HG02623 (cell line): ENCODE results near the gene EEF2K.
"Not testable (repeated sequence)": the region's sequence is repeated elsewhere in the genome, so short reads cannot be mapped to it uniquely, and the experiment has no call there.

ENCODE experiments used
- ATAC-seq: cut with Tn5 transposase; IDR thresholded peaks from one replicate; pipeline ENCODE4 v1.9.1; 2021; ENCODE audit warnings: moderate library complexity; ENCODE audit not compliant: unreplicated experiment

EEF2K gene

GRCh38 chr16:22189473-22190080, 16.5 kb upstream of the EEF2K start:
- no peak for ATAC-seq

GRCh38 chr16:22190081-22190775, 15.8 kb upstream of the EEF2K start:
- peak; percentile 49 for ATAC-seq

- peak; percentile 35 for ATAC-seq
Measured at GRCh38 chr16:22190776-22191531, 15.1 kb upstream of the EEF2K start.

GRCh38 chr16:22191532-22192260, 14.4 kb upstream of the EEF2K start:
- no peak for ATAC-seq

GRCh38 chr16:22192261-22193062, 13.6 kb upstream of the EEF2K start:
- no peak for ATAC-seq

- ATAC-seq, result no peak
Measured at GRCh38 chr16:22193063-22193411, 13.0 kb upstream of the EEF2K start.

GRCh38 chr16:22194707-22195444, 11.2 kb upstream of the EEF2K start:
- no peak for ATAC-seq

- no peak for ATAC-seq
Measured at GRCh38 chr16:22195445-22195694, 10.7 kb upstream of the EEF2K start.

- ATAC-seq, result peak; percentile 20
Measured at GRCh38 chr16:22195695-22196558, 10.2 kb upstream of the EEF2K start.

GRCh38 chr16:22196559-22197168, 9.4 kb upstream of the EEF2K start:
- ATAC-seq, result not testable (repeated sequence)

GRCh38 chr16:22198547-22199293, 7.4 kb upstream of the EEF2K start:
- ATAC-seq, result no peak

- no peak for ATAC-seq
Measured at GRCh38 chr16:22202261-22202637, 3.8 kb upstream of the EEF2K start.

GRCh38 chr16:22203091-22203490, 3.0 kb upstream of the EEF2K start:
- no peak for ATAC-seq

- ATAC-seq, result no peak
Measured at GRCh38 chr16:22204091-22204655, 1.9 kb upstream of the EEF2K start.

- no peak for ATAC-seq
Measured at GRCh38 chr16:22205577-22206012, 483 bp upstream of the EEF2K start.

GRCh38 chr16:22206842-22207714, 1.0 kb downstream of the EEF2K start:
- peak; percentile 44 for ATAC-seq
